ENCODE results near the gene KIF16B.

DNA sequence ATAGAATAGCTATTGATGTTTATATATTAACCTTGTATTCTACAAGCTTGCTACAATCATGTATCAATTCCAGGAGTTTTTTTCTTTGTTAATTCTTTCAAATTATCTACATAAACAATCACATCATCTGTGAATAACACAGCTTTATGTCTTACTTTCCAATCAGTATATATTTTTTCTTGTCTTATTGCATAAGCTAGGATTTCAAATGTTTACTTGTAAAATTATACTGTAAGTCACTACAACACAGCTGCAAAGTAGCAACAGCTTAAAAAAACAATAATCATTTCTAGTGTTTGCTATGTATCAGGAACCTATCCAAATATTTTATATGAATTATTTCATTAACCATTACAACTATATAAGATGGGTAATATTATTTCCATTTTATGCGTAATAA lies 270.4 kb downstream of the KIF16B start:
- TF ChIP-seq POLR2A (IDR thresholded peaks at IDR 0.05) = no peak
- TF ChIP-seq, protein P1, sequence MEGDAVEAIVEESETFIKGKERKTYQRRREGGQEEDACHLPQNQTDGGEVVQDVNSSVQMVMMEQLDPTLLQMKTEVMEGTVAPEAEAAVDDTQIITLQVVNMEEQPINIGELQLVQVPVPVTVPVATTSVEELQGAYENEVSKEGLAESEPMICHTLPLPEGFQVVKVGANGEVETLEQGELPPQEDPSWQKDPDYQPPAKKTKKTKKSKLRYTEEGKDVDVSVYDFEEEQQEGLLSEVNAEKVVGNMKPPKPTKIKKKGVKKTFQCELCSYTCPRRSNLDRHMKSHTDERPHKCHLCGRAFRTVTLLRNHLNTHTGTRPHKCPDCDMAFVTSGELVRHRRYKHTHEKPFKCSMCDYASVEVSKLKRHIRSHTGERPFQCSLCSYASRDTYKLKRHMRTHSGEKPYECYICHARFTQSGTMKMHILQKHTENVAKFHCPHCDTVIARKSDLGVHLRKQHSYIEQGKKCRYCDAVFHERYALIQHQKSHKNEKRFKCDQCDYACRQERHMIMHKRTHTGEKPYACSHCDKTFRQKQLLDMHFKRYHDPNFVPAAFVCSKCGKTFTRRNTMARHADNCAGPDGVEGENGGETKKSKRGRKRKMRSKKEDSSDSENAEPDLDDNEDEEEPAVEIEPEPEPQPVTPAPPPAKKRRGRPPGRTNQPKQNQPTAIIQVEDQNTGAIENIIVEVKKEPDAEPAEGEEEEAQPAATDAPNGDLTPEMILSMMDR (IDR thresholded peaks at IDR 0.05) = no peak
- TF ChIP-seq EP300 (IDR thresholded peaks at IDR 0.05) = no peak
